ENCODE results near the gene MACROH2A2. TPM values are rescaled to one million over a fixed set of nuclear protein-coding genes. Genes with fewer than 3 reads are reported as not detected.
A peak's percentile ranks its signal among the peaks of the same experiment; 100 is the strongest.

MACROH2A2 gene
- total and polyA plus RNA-seq, 8 donors, result 6.7 to 19.3 (median 9.8) TPM

- 0 to 1% (median 0%) methylated on average over 20 to 78 of the region's 78 CpGs for WGBS, 5 donors
- TF ChIP-seq CTCF (IDR thresholded peaks at IDR 0.05) (no peak), POLR2AphosphoS5 (IDR thresholded peaks at IDR 0.05) (no peak), POLR2A (IDR thresholded peaks at IDR 0.05) (no peak), EP300 (IDR thresholded peaks at IDR 0.05) (no peak)
- H3K27ac ChIP-seq, result peak overlapping the region; percentile 49 to 78 (median 67)
- no peaks in the 10 kb centered on the region for H3K36me3 ChIP-seq
- intact Hi-C loops (cut with DNase I; ENCODE audit: low total_unique reads), result no loop called here
- DNase-seq, result peak in 1 of 2 donors; percentile 59
- no peaks in the 10 kb centered on the region for H3K9me3 ChIP-seq
- peaks cover 16 to 25% (median 22%) of the 10 kb centered on the region in 4 donors for H3K4me1 ChIP-seq
- peaks cover 0 to 41% (median 30%) of the 10 kb centered on the region in 3 donors for H3K27me3 ChIP-seq
- H3K4me3 ChIP-seq, result peak overlapping the region; percentile 59 to 91 (median 80)
Measured at GRCh38 chr10:70053218-70053840, 683 bp downstream of the MACROH2A2 start.

GRCh38 chr10:70053841-70054288 is 1.2 kb downstream of the MACROH2A2 start:
- intact Hi-C loops (cut with DNase I; ENCODE audit: low total_unique reads), result no loop called here
- Histone ChIP-seq H3K27me3 (peaks cover 0 to 41% (median 30%) of the 10 kb centered on the region in 3 donors), H3K4me3 (peak overlapping the region; percentile 59 to 91 (median 80)), H3K9me3 (no peaks in the 10 kb centered on the region), H3K36me3 (no peaks in the 10 kb centered on the region), H3K27ac (peak overlapping the region in 3 of 5 donors; percentile 65 to 78 (median 70)), H3K4me1 (peaks cover 16 to 25% (median 22%) of the 10 kb centered on the region in 4 donors)
- 3 to 9% (median 6%) methylated on average over 24 to 33 of the region's 33 CpGs for WGBS, 5 donors
- peak in 1 of 2 donors; percentile 69 for DNase-seq
- TF ChIP-seq EP300 (IDR thresholded peaks at IDR 0.05), result no peak
- TF ChIP-seq POLR2A (IDR thresholded peaks at IDR 0.05), result no peak
- no peak for TF ChIP-seq CTCF (IDR thresholded peaks at IDR 0.05)
- TF ChIP-seq POLR2AphosphoS5 (IDR thresholded peaks at IDR 0.05), result no peak

- Histone ChIP-seq H3K4me1 (peaks cover 16 to 25% (median 22%) of the 10 kb centered on the region in 4 donors), H3K9me3 (no peaks in the 10 kb centered on the region), H3K4me3 (no peak overlapping the region), H3K36me3 (no peaks in the 10 kb centered on the region), H3K27ac (no peak overlapping the region), H3K27me3 (peaks cover 0 to 41% (median 30%) of the 10 kb centered on the region in 3 donors)
- no peak for DNase-seq
- TF ChIP-seq POLR2AphosphoS5 (IDR thresholded peaks at IDR 0.05) (no peak), POLR2A (IDR thresholded peaks at IDR 0.05) (no peak), CTCF (IDR thresholded peaks at IDR 0.05) (no peak), EP300 (IDR thresholded peaks at IDR 0.05) (no peak)
- WGBS, 5 donors, result 82 to 89% (median 87%) methylated on average over 4 of the region's 4 CpGs
- intact Hi-C loops (cut with DNase I; ENCODE audit: low total_unique reads), result no loop called here
Measured at GRCh38 chr10:70054902-70055301, 2.3 kb downstream of the MACROH2A2 start.

- Histone ChIP-seq H3K27ac (no peak overlapping the region), H3K9me3 (no peaks in the 10 kb centered on the region), H3K36me3 (no peaks in the 10 kb centered on the region), H3K27me3 (peaks cover 0 to 39% (median 30%) of the 10 kb centered on the region in 3 donors), H3K4me1 (peaks cover 16 to 25% (median 22%) of the 10 kb centered on the region in 4 donors), H3K4me3 (no peak overlapping the region)
- no peak for TF ChIP-seq POLR2AphosphoS5 (IDR thresholded peaks at IDR 0.05)
- TF ChIP-seq POLR2A (IDR thresholded peaks at IDR 0.05), result no peak
- TF ChIP-seq EP300 (IDR thresholded peaks at IDR 0.05), result no peak
- no peak for TF ChIP-seq CTCF (IDR thresholded peaks at IDR 0.05)
- intact Hi-C loops (cut with DNase I; ENCODE audit: low total_unique reads), result no loop called here
- no peak for DNase-seq
- WGBS, 5 donors, result 90 to 100% (median 98%) methylated on average over 1 of the region's 1 CpG
Measured at GRCh38 chr10:70055550-70055949, 2.9 kb downstream of the MACROH2A2 start.
